Gastroesophageal sphincter (tissue), 3 donors: ENCODE data around the gene HPCAL1.

Experiments used
- EP300 ChIP-seq: sonication (generic); formaldehyde crosslinking; IDR thresholded peaks from one replicate; pipeline ENCODE4 v1.6.1; 2017; ENCODE audit warnings: antibody characterized with exemption, mild to moderate bottlenecking
- POLR2AphosphoS5 ChIP-seq: sonication (generic); formaldehyde crosslinking; IDR thresholded peaks from one replicate; pipeline ENCODE4 v1.6.1; 2017; ENCODE audit warnings: antibody characterized with exemption
- TF ChIP-seq, protein P1 (sequence below), 4 experiments: fragments of 200-600 bp in 2 of 4; fragments of 450-650 bp in 2 of 4; sonication (generic) in 1 of 4; IDR thresholded peaks; one replicate each; pipeline ENCODE4 v1.5.1; 2017 to 2019; ENCODE audit warnings: antibody characterized with exemption in 4 of 4, mild to moderate bottlenecking in 2 of 4, moderate library complexity in 2 of 4

DNA sequence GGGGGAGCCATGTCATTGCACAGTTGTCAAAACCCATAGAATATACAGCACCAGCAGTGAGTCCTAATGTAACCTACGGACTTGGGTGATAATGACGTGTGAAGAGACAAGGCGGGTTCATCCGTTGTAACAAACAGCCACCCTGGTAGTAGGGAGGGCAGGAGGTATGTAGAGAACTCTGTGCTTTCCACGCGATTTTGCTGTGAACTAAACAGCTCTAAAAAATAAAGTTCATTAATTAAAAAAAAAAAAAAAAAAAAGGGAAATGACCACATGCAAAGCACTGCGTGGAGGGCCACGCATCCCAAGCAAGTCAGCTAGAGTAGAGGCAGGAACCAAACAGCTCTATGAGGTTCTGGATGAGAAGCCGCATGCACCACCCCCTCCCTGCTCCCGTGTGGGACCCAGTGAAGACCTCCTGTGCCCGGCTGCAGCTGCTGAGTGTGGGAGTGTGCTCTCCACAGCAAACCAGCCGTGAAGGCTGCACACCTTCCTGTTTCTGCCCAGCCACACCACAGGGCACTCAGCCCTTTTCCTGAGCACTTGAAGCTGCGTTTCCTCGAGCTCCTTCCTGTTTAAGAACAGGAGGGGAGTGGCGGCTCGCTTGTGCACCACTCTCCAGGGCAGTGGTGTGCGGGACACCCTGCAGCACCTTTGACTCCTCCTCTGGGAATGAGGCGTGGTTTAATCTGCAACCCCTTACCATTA is 79.8 kb downstream of the HPCAL1 start:
- TF ChIP-seq, protein P1, sequence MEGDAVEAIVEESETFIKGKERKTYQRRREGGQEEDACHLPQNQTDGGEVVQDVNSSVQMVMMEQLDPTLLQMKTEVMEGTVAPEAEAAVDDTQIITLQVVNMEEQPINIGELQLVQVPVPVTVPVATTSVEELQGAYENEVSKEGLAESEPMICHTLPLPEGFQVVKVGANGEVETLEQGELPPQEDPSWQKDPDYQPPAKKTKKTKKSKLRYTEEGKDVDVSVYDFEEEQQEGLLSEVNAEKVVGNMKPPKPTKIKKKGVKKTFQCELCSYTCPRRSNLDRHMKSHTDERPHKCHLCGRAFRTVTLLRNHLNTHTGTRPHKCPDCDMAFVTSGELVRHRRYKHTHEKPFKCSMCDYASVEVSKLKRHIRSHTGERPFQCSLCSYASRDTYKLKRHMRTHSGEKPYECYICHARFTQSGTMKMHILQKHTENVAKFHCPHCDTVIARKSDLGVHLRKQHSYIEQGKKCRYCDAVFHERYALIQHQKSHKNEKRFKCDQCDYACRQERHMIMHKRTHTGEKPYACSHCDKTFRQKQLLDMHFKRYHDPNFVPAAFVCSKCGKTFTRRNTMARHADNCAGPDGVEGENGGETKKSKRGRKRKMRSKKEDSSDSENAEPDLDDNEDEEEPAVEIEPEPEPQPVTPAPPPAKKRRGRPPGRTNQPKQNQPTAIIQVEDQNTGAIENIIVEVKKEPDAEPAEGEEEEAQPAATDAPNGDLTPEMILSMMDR (IDR thresholded peaks at IDR 0.05), result no peak
- TF ChIP-seq POLR2AphosphoS5 (no peak), EP300 (no peak)
